LoVo (cell line): ENCODE measurements around the gene SMC1B.
"Not testable (repeated sequence)": the region's sequence is repeated elsewhere in the genome, so short reads cannot be mapped to it uniquely, and the experiment has no call there.

Experiments used
- DNase-seq: peaks from one replicate; pipeline ENCODE4 v3.0.0-alpha.2; 2016; ENCODE audit warnings: low spot score

Gene SMC1B

GRCh38 chr22:45349916-45350315 is 63.5 kb downstream of the SMC1B start:
- DNase-seq: no peak

DNA sequence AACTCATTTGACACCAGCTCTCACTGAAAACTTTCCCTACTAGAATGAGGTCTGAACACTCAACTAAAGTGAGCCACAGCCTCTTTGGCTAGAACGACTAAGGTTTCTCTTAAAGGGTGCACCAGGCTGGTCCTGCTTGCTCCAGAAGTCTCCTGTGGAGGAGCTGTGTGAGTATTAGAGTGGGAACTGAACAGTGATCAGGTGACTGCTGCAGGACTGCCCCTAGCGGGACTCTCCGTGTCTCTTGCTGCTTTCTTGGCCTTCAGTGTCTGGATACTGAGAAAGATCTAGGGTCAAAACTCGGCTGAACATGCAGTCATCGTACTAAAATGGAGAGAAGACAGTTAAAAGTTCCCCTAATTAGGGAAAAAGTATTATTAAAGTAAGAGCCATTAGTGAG is 69.1 kb downstream of the SMC1B start:
- no peak for DNase-seq

GRCh38 chr22:45343143-45343542 is 70.3 kb downstream of the SMC1B start:
- no peak for DNase-seq

DNA sequence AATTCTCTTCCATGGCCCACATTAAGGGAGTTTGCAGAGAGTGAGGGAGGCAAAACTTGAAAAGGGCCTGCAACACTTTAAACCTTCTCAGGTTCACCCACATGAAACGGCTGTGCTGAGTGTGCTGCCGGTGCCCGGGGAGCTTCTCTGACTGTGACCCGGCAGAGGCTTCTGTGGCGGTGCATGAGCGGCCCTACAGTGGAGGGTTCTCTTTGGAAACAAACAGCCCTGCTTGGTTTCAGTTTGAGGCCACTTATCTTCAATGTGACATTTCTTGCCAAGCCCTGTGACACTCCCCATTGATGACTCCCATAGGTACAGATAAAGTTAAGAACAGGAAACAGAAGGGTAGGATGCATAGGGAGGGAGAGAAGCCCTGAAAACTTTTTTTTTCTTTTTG is 71.9 kb downstream of the SMC1B start:
- DNase-seq: no peak

- no peak for DNase-seq
Measured at GRCh38 chr22:45340323-45340722, 73.1 kb downstream of the SMC1B start.

DNA sequence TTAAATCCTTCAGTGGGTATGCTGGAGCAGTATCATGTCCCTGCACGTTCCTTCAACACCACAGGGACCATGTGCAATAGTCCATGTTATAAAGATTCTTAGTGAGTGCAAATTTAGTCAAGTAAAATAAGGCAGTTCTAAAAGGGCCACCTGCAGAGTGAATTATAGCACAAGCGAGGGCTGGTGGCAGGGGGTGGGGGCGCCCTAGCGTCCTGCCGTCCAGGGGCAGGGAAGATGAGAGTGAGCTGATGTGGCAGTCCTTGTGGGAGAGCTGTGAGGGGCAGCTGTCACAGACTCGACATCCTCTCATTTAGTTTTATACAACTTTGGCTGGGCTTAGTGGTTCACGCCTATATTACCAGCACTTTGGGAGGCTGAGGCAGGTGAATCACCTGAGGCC is 74.6 kb downstream of the SMC1B start:
- no peak for DNase-seq

DNA sequence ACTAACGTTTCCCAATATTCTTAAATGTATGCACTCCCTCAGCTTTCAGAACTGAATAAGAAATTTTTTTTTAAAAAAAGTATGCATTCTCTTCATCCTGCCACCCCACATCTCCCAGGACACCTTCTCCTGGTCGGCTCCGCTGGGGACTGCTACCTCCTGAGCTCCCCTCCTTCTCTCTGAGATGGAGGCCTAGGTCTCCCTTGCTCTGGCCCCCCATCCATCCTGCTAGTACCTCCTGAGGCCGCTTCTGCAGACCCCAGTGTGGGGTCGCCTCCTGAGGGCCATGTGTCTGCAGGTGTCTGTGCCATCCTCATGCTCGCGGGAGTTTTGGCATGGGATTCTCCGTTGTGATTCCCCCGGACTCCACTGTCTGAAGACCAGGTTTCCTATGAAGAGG is 75.9 kb downstream of the SMC1B start:
- no peak for DNase-seq

- DNase-seq: no peak
Measured at GRCh38 chr22:45336971-45337431, 76.4 kb downstream of the SMC1B start.

DNA sequence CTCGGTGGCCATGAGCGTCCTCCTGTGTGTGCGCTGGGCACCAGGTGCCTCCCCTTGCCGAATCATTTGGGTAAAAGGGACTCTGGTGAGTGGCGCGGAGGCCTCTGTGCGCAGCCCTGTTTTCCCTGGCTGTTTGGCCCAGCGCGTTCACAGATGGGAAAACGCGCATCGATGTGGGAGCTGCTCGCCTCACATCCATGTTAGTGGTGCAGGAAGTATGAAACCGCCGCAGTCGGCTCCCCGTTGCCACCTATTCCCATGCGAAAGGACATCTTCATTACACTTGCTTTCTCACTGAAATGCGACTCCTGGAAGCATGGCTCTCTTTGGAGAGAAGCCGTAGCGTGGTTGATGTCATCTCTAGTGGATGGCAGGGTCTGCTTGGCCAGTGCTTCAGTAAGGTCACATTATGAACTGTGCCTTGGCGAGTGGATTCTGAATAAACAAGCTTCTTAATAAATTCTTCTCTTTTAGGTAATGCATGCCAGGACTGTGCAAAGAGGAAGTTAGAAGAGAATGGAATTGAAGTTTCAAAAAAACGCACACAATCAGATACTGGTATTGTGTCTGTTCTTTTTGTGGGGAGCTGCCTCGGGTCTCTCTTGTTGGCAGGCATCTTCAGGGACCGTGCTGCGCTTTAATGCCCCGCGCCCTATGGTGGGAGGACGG is 77.4 kb downstream of the SMC1B start:
- no peak for DNase-seq

- DNase-seq: no peak
Measured at GRCh38 chr22:45335021-45335818, 78.2 kb downstream of the SMC1B start.

- no peak for DNase-seq
Measured at GRCh38 chr22:45334528-45334927, 78.9 kb downstream of the SMC1B start.

DNA sequence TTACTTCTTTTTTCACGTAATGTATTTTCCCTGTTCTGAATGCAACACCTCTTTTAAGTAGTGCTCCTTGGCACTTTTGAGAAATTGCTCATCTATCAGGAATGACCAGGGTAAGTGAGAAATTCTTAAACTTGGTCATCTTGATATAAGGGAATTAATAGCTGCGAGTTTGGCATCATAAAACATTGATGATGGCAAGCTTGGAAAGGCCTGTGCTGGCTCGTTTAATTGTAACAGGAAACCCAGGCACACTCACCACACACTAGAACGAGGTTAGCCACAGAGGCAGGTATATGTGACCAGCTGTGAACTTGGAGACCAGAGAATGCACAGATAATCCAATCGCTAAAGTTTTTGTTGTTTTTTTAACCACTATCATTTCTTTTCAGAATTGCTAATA is 79.3 kb downstream of the SMC1B start:
- DNase-seq: no peak

- DNase-seq: no peak
Measured at GRCh38 chr22:45332001-45332400, 81.4 kb downstream of the SMC1B start.

GRCh38 chr22:45331486-45331885 is 81.9 kb downstream of the SMC1B start:
- no peak for DNase-seq

DNA sequence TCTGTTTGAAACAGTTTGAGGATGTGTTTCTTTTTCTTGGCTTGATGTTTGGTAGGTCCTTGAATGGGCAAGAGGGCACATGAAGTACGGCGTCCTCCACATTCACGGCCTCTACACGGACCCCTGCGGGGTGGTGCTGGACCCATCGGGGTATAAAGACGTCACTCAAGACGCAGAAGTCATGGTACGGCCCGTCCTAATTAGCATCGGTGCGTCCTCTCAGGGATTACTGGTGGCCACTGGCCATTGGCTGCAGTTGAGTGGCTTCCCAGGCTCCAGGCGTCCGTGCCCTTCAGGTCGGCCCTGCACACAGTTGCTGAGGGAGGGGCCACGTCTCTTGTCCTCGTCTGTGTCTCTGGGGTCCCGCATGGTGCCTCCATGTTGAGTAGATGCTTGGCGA is 82.9 kb downstream of the SMC1B start:
- DNase-seq: no peak

DNA sequence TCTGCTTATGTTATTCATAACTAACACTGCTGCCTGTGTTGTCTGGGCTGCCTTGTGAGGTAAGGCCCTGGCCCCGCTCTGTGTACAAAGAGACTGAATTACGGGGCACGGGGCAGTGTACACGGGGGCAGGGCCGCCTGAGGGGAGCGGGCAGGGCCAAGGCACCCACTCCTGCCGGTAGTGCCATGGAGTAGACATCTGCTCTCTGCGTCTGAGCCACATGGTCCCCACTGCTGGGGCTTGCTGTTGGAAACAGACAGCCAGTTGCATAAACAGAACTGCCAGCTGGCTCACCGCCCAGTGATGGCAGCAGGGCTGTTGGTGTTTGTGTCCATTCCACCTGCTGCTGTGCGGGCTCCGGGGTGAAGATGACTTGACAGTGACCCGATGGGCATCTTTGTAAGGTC is 83.9 kb downstream of the SMC1B start:
- no peak for DNase-seq

DNA sequence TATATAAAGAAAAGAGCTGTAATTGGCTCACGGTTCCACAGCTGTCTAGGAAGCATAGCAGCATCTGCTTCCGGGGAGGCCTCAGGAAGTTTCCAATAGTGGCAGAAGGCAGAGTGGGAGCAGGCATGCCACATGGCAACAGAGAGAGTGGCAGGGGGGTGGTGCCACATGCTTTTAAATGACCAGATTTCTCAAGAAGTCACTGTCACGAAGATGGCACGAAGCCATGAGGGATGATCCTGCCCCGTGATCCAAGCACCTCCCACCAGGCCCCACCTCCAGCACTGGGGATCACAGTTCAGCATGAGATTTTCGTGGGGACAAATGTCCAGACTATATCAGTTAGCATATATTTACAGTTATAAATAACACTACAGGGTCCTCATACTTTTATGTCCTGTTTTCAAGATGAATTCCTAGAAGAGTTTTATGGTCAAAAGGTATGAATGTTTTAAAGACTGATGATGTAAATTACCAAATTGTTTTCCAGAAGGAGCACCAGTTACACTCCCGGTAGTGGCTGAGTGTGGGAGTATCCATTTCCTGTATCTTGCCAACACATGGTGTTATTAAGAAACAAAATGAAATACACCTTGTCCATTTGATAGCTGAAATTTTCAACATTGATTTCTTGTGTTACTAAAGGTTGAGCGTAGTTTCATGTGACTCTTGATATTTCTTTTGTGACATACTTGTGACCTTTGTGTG is 84.4 kb downstream of the SMC1B start:
- no peak for DNase-seq

- not testable (repeated sequence) for DNase-seq
Measured at GRCh38 chr22:45328261-45328660, 85.1 kb downstream of the SMC1B start.

GRCh38 chr22:45324311-45324711 is 89.1 kb downstream of the SMC1B start:
- no peak for DNase-seq

DNA sequence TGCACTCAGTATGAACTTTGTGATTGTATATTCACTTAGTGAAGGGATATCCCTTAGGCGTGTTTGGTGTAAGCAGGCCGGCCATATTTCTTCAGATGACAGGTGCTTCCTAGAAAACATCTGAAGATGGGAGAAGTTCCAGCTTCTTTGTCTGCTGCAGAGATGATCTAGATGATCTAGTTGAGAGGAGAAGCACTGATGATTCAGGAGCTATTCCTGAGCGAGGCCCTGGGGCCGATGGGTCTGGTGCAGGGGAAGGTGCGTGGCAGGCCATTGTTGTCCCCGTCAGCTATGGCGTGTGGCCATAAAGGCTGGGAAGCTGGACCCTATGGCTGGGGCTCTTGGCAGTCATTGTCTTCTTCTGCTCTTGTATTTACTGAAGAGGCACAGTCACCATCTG is 89.7 kb downstream of the SMC1B start:
- no peak for DNase-seq

DNA sequence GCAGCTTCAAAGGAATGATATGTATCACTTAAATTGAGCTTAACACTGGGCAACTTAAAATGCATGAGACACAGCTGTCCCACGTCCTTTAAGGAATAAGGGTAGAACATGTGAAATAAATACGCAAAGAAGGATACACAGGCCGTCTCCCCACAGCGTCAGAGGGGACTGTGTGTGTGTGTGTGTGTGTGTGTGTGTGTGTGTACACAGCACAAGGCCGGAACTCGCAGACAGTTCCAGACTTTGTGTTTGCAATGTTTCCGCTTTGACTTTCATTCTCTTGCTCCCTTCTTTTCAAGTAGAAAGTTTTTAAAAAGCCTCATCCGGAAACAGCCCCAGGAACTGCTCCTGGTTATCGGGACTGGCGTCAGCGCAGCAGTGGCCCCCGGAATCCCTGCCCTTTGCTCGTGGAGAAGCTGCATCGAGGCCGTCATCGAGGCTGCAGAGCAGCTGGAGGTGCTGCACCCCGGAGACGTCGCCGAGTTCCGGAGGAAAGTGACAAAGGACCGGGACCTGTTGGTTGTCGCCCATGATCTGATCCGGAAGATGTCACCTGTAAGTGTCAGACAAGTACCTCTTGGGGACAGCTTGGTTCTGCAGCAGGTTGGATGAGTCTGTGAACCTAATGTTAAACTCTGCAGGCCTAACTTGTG is 90.4 kb downstream of the SMC1B start:
- no peak for DNase-seq

DNA sequence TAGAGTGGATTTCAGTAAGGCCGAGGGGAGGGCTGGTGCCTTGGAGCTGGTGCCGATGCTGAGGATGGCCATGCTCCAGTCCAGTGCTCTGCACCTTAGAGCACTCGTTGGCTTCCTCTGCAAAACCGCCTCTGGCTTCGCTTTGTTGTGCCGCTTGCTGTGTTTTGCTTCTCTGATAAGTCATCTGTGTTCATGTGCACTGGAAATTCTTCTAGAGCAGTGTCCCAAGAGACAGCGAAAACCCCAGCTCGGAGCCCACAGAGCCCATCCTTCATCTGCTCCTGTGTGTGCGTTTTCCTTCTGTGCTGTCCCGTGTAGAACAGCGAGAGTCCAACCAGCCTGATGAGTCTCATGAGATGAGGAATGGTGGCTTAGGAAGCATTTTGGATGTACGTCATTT is 91.6 kb downstream of the SMC1B start:
- DNase-seq: no peak
